Pancreas (tissue), 10 donors: ENCODE results near the gene CFAP141. TPM values are rescaled to one million over a fixed set of nuclear protein-coding genes. Genes with fewer than 3 reads are reported as not detected.
"Not testable (repeated sequence)": the region's sequence is repeated elsewhere in the genome, so short reads cannot be mapped to it uniquely, and the experiment has no call there.

Source experiments
- ATAC-seq, 4 donors: fragments of 200-7000 bp; cut with Tn5 transposase; one replicate each; pipeline versions ENCODE4 v1.8.0 to v1.9.1; 2020; ENCODE audit warnings: mild to moderate bottlenecking in 4 of 4, moderate library complexity in 4 of 4
- DNase-seq, 6 donors: peaks; one replicate each; pipeline ENCODE4 v3.0.0-alpha.2; 2020
- FAIRE-seq: peaks from 2 replicates; lab custom pipeline; 2012; peaks lifted over from hg19 to GRCh38; lab: Jason Lieb, UNC
- H3K27ac ChIP-seq, 4 donors: fragments of 200-600 bp; sonication (generic); 1 replicate in 3 of 4; 2 replicates in 1 of 4; pipeline versions ENCODE4 v1.5.0 to v1.8.0; 2020
- H3K27me3 ChIP-seq, 4 donors: fragments of 200-600 bp; one replicate each; pipeline ENCODE4 v1.8.0; 2021
- H3K36me3 ChIP-seq, 3 donors: fragments of 200-600 bp; sonication (generic) in 1 of 3; one replicate each; pipeline versions ENCODE4 v1.5.0 to v1.8.0; 2020 to 2021
- H3K4me1 ChIP-seq, 3 donors: fragments of 200-600 bp; one replicate each; pipeline ENCODE4 v1.8.0; 2021
- H3K4me3 ChIP-seq, 4 donors: fragments of 200-600 bp; sonication (generic) in 2 of 4; one replicate each; pipeline versions ENCODE4 v1.5.0 to v1.8.0; 2020 to 2021
- H3K9me3 ChIP-seq, 4 donors: fragments of 200-600 bp; one replicate each; pipeline ENCODE4 v1.8.0; 2021
- WGBS, 2 donors: extraction: QIAGEN DNeasy Blood & Tissue Kit; methylation state at CpG; one replicate each; pipeline ENCODE4 v1.1.7; 2013; 5-methylcytosine and 5-hydroxymethylcytosine counted together
- intact Hi-C, 3 donors: fragments of 100-400 bp; cut with DNase I; formaldehyde crosslinking; loops; one replicate each; pipeline versions ENCODE4 v1.11.1 to v1.14.2; 2022
- polyA plus RNA-seq, 2 donors: library from polyadenylated mRNA; stranded (reverse); fragments of 200-250 nt; gene quantifications; one replicate each; pipeline ENCODE4 v1.2.3, GENCODE V29; 2013
- total RNA-seq, 6 donors: library from RNA; stranded (reverse); fragmentation: NEBNext Ultra II Directional in 4 of 6; extraction: Animal tissue kit (Norgen Biotek cat#: 25700) in 4 of 6; gene quantifications; one replicate each; pipeline versions ENCODE4 v1.2.1 to v1.2.4, GENCODE V29; 2021 to 2023
- TF ChIP-seq, protein P1 (sequence below), 4 donors: fragments of 200-600 bp; sonication (generic) in 3 of 4; IDR thresholded peaks; one replicate each; pipeline versions ENCODE4 v1.5.0 to v1.8.0; 2021; ENCODE audit warnings: antibody characterized with exemption in 4 of 4
- donor health status: healthy with polysubstance abuse.
- donor health status: DM: no; HTN: no; CAD: no; lungs with moderate emphysema.
- donor health status: DM: no; HTN: no; CAD: no.
- donor health status: control.
- donor health status: control.
- donor health status: Bipolar disorder and iron deficiency.
- donor health status: DM: yes; HTN: yes; CAD: no.
- donor health status: DM: no; HTN: no; CAD: no.
- donor health status: DM: no; HTN: no; CAD: no.
- donor health status: DM: yes; HTN: yes; CAD: no.

Gene CFAP141
- total and polyA plus RNA-seq, 8 donors: 0.52 TPM; not detected in 7

DNA sequence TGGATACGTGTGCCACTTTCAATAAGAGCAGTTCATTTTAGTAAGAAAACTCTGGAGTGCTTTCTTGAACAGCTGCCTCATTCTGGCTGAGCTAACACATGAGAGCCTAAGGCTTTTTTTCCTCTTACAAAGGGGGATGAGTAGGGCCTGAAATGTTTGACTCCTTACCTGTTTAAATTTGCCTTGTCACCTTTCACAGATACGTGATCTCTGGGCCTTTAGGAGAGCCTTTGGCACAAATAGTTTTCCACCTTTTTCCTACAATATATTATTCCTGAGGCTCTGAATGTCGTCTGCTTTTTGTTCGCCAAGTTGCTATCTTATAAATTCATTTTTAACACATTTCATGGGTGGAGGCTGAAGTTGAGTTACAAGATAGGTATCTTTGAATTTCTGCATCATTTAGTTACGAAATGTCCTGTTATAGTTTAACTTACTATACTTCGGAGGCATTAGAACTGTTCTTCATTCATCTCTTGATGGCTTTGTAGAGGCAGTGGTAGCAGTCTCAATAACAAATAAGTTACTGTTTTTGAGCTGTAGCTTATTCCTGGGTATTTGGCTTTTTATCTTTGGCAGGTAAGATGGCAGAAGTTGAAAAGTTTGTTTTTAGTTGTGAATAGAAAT lies 31.9 kb upstream of the CFAP141 start:
- H3K27me3 ChIP-seq: no peaks in the 10 kb centered on the region
- TF ChIP-seq, protein P1, sequence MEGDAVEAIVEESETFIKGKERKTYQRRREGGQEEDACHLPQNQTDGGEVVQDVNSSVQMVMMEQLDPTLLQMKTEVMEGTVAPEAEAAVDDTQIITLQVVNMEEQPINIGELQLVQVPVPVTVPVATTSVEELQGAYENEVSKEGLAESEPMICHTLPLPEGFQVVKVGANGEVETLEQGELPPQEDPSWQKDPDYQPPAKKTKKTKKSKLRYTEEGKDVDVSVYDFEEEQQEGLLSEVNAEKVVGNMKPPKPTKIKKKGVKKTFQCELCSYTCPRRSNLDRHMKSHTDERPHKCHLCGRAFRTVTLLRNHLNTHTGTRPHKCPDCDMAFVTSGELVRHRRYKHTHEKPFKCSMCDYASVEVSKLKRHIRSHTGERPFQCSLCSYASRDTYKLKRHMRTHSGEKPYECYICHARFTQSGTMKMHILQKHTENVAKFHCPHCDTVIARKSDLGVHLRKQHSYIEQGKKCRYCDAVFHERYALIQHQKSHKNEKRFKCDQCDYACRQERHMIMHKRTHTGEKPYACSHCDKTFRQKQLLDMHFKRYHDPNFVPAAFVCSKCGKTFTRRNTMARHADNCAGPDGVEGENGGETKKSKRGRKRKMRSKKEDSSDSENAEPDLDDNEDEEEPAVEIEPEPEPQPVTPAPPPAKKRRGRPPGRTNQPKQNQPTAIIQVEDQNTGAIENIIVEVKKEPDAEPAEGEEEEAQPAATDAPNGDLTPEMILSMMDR (IDR thresholded peaks at IDR 0.05): no peak
- intact Hi-C loops: no loop called here
- H3K4me3 ChIP-seq: no peak overlapping the region
- FAIRE-seq (no peak), ATAC-seq (no peak), DNase-seq (no peak)
- WGBS, 2 donors: 77 to 80% methylated on average over 6 of the region's 6 CpGs
- H3K36me3 ChIP-seq: peaks cover 6 to 69% (median 21%) of the 10 kb centered on the region in 3 donors
- no peaks in the 10 kb centered on the region for H3K4me1 ChIP-seq
- no peaks in the 10 kb centered on the region for H3K9me3 ChIP-seq
- H3K27ac ChIP-seq: no peak overlapping the region

DNA sequence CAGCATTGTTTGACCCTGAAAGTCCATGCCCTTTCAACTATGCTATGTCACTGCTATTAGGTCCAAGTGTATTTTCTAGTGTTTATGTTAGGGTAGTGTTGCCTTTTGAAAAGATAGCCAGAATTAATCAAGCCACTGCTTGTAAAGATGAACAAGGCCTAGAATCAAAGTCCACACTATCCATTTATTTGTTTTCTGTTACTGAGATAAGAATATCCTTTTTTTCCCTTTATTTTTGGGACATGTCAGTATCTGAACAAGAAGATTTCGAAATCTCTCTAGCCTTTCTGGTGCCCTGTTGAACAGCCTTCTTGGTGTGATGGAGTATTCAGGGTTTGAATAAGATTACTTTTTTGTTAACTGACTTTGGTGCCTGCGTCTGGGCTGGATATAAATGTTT lies 31.3 kb upstream of the CFAP141 start:
- TF ChIP-seq, protein P1 (IDR thresholded peaks at IDR 0.05): no peak
- intact Hi-C loops: no loop called here
- WGBS, 2 donors: 72 to 74% methylated on average over 2 of the region's 2 CpGs
- H3K27me3 ChIP-seq: no peaks in the 10 kb centered on the region
- DNase-seq: no peak
- H3K9me3 ChIP-seq: no peaks in the 10 kb centered on the region
- H3K27ac ChIP-seq: no peak overlapping the region
- peaks cover 6 to 65% (median 21%) of the 10 kb centered on the region in 3 donors for H3K36me3 ChIP-seq
- H3K4me1 ChIP-seq: no peaks in the 10 kb centered on the region
- no peak overlapping the region for H3K4me3 ChIP-seq
- no peak for FAIRE-seq
- ATAC-seq: no peak

DNA sequence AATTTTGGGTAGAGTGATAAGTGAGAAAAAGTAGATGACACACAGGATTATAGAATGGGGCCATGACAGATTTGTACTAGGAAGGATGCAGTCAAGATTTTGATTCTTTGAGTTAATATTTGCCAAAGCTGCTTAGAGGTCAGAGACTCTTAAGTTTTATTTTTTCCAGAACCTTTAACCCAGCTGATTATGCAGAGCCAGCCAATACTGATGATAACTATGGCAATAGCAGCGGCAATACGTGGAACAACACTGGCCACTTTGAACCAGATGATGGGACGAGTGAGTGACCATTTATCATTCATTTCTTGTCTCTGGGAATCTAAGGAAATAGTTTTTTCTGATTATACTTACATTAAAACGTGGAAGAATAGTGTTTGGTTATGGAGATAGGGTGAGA lies 30.7 kb upstream of the CFAP141 start:
- peaks cover 6 to 59% (median 18%) of the 10 kb centered on the region in 3 donors for H3K36me3 ChIP-seq
- H3K4me3 ChIP-seq: no peak overlapping the region
- WGBS, 2 donors: 55 to 56% methylated on average over 4 of the region's 4 CpGs
- intact Hi-C loops: no loop called here
- H3K27ac ChIP-seq: no peak overlapping the region
- no peaks in the 10 kb centered on the region for H3K9me3 ChIP-seq
- TF ChIP-seq, protein P1 (IDR thresholded peaks at IDR 0.05): no peak
- no peak for FAIRE-seq
- DNase-seq: no peak
- H3K27me3 ChIP-seq: no peaks in the 10 kb centered on the region
- H3K4me1 ChIP-seq: no peaks in the 10 kb centered on the region
- ATAC-seq: no peak

DNA sequence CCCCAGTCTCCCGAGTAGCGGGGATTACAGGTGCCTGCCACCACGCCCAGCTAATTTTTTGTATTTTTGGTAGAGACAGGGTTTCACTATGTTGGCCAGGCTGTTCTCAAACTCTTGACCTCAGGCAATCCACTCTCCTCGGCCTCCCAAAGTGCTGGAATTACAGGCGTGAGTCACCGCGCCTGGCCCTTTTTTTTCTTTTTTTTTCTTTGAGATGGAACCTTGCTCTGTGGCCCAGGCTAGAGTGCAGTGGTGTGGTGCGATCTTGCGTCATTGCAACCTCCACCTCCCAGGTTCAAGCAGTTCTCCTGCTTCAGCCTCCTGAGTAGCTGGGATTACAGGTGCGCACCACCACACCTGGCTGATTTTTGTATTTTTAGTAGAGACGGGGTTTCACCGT lies 27.0 kb upstream of the CFAP141 start:
- FAIRE-seq, DNase-seq, H3K9me3 ChIP-seq, intact Hi-C loops, H3K4me3 ChIP-seq, ATAC-seq, H3K27ac ChIP-seq, H3K27me3 ChIP-seq, H3K4me1 ChIP-seq: not testable (repeated sequence)
- WGBS, 2 donors: 92 to 96% methylated on average over 12 of the region's 12 CpGs
- H3K36me3 ChIP-seq: peaks cover 6 to 66% (median 34%) of the 10 kb centered on the region in 3 donors

DNA sequence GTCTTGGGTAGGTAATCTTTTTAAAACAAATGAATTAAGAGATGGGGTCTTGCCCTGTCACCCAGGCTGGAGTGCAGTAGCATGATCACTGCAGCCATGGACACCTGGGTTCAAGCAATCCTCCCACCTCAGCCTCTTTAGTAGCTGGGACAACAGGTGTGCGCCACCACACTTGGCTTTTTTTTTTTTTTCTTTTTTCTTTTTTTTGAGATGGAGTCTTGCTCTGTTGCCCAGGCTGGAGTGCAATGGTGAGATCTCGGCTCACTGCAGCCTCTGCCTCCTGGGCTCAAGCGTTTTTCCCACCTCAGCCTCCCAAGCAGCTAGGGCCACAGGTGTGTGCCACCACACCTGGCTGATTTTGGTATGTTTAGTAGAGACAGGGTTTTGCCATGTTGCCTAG lies 25.0 kb upstream of the CFAP141 start:
- H3K27me3 ChIP-seq, H3K27ac ChIP-seq, H3K4me1 ChIP-seq, H3K9me3 ChIP-seq, intact Hi-C loops, ATAC-seq, DNase-seq, FAIRE-seq, H3K4me3 ChIP-seq: not testable (repeated sequence)
- H3K36me3 ChIP-seq: peaks cover 3 to 60% (median 37%) of the 10 kb centered on the region in 3 donors
- 96 to 100% methylated on average over 3 of the region's 3 CpGs for WGBS, 2 donors

DNA sequence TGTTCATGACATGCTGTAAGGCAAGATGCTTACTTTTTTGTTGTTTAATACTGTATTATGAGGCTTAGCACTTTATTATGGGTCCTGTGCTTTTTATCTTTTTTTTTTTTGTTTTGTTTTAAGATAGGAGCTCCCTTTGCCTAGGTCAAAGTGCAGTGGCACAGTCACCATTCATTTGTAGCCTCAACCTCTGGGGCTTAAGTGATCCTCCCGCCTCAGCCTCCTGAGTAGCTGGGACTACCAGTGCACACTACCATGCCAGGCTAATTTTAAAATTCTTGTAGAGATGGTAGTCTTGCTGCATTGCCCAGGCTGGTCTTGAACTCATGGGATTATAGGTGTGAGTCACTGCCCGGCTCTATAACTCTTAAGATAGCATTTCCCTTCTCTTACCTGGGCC lies 19.2 kb upstream of the CFAP141 start:
- Histone ChIP-seq H3K27me3 (no peaks in the 10 kb centered on the region), H3K36me3 (peaks cover 0 to 34% (median 26%) of the 10 kb centered on the region in 3 donors), H3K4me3 (no peak overlapping the region), H3K4me1 (peaks cover 0 to 20% (median 19%) of the 10 kb centered on the region in 3 donors), H3K27ac (no peak overlapping the region), H3K9me3 (no peaks in the 10 kb centered on the region)
- 95 to 96% methylated on average over 2 of the region's 2 CpGs for WGBS, 2 donors
- FAIRE-seq: no peak
- ATAC-seq: no peak
- DNase-seq: no peak
- TF ChIP-seq, protein P1 (IDR thresholded peaks at IDR 0.05): no peak
- intact Hi-C loops: no loop called here
